HG02943 (cell line): Measurements from ENCODE around the gene LCN2.
A peak's percentile ranks its signal among the peaks of the same experiment; 100 is the strongest.
"Not testable (repeated sequence)": the region's sequence is repeated elsewhere in the genome, so short reads cannot be mapped to it uniquely, and the experiment has no call there.

ENCODE experiments used
- ATAC-seq: cut with Tn5 transposase; IDR thresholded peaks from one replicate; pipeline ENCODE4 v1.9.1; 2021; ENCODE audit warnings: mild to moderate bottlenecking, low read depth, moderate library complexity; ENCODE audit not compliant: unreplicated experiment

The LCN2 gene

GRCh38 chr9:128127568-128127989 is 21.7 kb upstream of the LCN2 start, which contains the start of gene PTGES2:
Gene PTGES2, minus strand, starts transcription at chr9:128127729. Its CDS starts 12 bp downstream, at chr9:128127717.
- ATAC-seq = peak; percentile 48

DNA sequence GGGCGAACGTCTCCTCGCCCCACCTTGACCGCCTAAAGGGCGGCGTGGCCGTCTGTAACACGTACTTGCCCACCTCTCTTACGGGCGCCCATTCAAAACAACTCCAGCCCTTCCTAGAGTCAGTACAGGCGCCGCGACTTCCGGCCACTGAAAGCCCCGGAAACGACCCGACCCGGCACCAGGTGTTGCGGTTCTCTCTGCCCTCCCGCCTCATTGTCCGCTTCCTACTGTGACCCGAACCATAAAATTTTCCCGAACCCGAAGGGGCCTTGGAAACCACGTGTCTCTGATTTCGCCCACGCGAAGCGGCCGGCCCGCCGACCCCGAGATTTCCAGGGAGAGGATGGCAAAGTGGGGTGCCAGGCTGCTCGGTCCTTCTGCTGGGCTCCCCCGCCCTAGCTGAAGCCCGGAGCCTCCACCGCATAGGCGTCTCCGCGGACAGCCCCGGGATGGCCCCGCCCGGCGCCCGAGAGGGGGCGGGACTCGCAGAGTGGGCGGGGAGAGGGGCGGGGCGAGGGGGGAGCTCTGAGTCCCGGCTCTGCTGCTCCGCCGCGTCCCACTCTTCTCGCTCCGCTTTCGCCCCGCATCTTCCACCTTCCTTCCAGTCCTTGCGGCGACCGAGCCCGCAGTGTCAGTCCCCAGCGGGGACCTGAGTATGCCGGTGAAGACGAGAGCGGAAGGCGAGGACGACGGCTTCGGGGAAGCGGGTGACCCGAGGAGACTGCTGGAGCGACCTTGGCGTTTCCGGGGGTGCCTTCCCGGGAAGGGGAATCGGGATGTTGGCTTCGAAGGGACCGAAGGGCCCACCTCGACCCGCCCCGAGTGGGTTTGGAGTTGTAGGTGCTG is 21.0 kb upstream of the LCN2 start:
- ATAC-seq = peak; percentile 53

DNA sequence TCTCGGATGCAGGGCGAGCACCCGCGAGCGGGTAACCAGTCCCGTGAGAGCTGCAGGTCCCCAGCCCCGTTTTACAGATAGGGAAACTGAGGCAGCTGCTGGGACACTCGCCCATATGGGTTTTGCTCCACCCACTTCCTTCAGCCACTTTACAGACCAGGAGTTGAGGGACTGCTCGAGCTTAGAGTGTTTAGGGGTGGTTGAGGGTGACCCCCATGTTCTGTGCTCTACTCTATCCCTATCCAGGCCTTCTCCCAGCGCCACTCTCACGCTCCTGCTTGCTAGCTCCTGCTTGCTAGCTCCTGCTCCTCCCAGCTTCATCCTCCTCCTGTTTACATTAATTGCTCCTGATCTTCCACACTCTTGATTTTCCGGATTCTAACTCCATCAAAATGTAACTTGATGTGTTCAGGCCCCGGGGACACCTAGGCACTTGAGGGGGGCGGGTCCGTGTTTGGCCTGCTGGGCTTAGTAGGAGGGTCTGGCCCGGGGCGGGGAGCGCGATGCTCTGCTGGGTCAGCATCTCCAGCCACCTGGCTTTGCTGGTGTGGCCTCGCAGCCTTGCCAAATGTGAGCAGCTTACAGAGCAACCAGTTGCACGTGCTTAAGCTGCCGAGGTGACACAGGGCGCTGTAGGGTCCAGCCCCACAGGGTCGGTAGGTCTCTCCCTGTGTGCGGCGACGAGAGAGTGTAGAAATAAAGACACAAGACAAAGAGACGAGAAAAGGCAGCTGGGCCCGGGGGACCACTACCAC is 20.2 kb upstream of the LCN2 start:
- ATAC-seq = no peak

GRCh38 chr9:128129976-128130590 is 19.2 kb upstream of the LCN2 start:
- ATAC-seq = not testable (repeated sequence)

GRCh38 chr9:128130651-128131050 is 18.6 kb upstream of the LCN2 start:
- not testable (repeated sequence) for ATAC-seq

DNA sequence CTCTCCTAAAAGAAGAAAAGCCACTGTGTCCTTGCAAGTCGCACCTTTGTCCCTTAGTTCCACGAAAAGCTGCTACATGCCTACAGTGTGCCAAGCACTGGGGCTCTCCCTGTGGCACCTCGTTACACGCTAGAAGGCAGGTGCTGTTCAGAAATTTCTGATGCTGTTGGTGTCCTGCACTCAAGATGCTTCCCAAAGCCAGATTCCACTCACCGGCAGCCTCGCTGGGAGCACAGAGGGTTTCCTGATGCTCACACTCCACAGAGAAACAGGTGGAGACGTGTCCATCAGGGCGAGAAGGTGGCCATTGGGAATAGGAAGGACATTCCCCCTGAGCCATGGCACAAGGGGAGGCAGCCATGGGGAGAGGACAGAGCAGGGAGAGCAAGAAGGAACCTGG is 17.9 kb upstream of the LCN2 start:
- not testable (repeated sequence) for ATAC-seq

DNA sequence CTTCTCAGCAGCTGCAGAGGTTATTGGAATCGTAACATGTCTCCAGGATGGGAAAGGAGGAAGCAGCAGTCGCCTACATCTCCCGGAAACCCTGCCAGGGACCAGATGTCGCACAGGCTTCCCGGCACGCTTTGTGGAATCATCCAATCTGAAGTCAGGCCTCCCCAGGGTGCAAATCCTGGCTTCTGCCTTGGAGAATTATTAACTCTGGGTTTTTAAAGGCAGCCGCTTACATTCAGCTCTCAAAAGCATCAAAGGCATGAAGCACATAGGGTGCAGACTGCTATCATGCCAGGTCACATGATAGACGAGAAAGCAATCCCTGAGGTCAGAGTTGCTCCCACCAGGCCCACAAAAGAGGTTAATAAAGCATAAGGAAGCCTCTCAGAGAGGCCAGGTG is 17.1 kb upstream of the LCN2 start:
- ATAC-seq = not testable (repeated sequence)

DNA sequence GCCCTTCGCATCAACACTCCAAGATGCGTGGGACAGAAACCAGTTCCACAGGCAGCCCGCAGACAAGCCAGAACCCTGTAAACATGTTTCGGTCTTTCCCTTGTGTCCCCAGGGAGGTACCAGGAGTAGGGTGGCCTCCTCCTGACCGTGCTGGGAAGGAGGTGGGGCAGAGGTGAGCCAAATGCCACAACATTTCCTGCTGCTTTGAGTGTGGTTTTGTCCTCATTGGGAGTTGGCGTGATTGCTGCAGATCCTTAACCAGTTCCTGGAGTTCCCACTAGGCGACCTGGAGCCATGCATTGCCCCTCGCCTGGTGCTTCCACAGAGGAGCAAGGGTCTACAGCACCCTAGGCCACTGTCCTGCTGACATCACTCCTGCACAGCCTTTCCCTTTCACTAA is 13.7 kb upstream of the LCN2 start:
- not testable (repeated sequence) for ATAC-seq

GRCh38 chr9:128136816-128137793 is 12.1 kb upstream of the LCN2 start:
- no peak for ATAC-seq

- no peak for ATAC-seq
These were observed 11.3 kb upstream of the LCN2 start for GRCh38 chr9:128138001-128138400.

- ATAC-seq = no peak
These were observed 9.6 kb upstream of the LCN2 start for GRCh38 chr9:128139621-128140020.

DNA sequence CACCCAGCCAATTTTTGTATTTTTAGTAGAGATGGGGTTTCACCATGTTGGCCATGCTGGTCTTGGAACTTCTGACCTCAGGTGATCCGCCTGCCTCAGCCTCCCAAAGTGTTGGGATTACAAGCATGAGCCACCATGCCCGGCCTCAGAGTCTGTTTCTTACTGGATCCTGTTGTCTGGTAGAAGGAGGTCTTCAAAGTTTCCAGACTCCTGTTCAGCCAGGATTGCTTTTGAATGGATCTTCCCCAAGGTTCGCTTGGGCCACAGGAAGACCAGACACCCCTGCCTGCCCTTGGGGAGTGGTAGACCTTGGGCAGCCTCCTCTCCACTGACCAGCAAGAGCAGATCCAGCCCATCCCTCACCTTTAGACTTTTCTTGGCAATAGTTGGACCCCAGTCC is 7.6 kb upstream of the LCN2 start:
- ATAC-seq = no peak

- ATAC-seq = no peak
These were observed 7.2 kb upstream of the LCN2 start for GRCh38 chr9:128142061-128142460.

GRCh38 chr9:128142596-128142995 is 6.7 kb upstream of the LCN2 start:
- no peak for ATAC-seq

DNA sequence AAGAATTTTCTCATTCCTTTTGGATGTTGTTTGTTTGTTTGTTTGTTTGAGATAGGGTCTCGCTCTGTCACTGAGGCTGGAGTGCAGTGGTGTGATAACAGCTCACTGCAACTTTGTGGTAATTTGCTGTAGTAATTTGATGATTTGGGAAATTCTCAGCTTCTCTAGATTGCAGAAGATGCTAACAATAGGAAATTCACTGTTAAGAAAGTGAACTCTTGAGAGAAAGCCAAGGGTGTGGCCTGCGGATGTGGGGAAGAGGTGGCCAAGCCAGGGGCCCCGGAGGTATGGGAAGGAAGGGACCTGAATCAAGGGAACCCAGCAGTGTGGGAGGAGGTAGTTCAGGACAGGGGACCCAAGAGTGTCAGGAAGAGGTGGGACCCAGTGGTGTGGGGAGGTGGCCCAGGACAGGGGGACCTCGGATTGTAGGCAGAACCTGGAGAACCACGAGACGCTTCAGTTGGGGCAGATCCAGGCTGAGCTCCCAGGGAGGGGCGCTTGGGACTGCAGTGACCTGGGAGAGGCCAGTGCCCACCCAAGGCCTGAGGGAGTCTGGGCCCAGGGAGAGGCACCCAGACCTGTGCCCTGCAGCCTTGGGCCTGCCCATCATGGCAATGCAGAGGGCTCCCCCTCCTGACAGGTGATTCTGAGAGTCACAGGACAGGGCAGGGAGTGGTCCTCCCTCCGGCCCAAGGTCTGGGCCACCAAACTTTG is 5.6 kb upstream of the LCN2 start:
- ATAC-seq = no peak

- no peak for ATAC-seq
These were observed 4.7 kb upstream of the LCN2 start for GRCh38 chr9:128144239-128145181.

GRCh38 chr9:128145536-128145935 is 3.7 kb upstream of the LCN2 start:
- ATAC-seq = no peak

GRCh38 chr9:128145951-128146351 is 3.3 kb upstream of the LCN2 start:
- ATAC-seq = no peak
